ENCODE data around the gene CHML.

- TF ChIP-seq CTCF (conservative IDR thresholded peaks at IDR 0.05; ENCODE audit: low read length) (no peak), EZH2phosphoT487 (IDR thresholded peaks at IDR 0.05; ENCODE audit: borderline replicate concordance) (no peak)
These were observed 48.4 kb downstream of the CHML start for GRCh38 chr1:241591736-241592135.
